Keratinocyte (primary cell): ENCODE measurements around the gene COPZ2. TPM values are rescaled to one million over a fixed set of nuclear protein-coding genes. Genes with fewer than 3 reads are reported as not detected.

Experiments used
- DNase-seq: peaks from one replicate; pipeline ENCODE4 v3.0.0-alpha.2; 2011; ENCODE audit warnings: low read depth, missing footprints, low spot score
- FAIRE-seq: peaks from 2 replicates; lab custom pipeline; 2011; peaks lifted over from hg19 to GRCh38; lab: Jason Lieb, UNC
- H2AFZ ChIP-seq: 2 replicates; pipeline ENCODE4 v1.6.0; 2012; ENCODE audit warnings: low read length, control low read depth, inconsistent platforms; ENCODE audit not compliant: control insufficient read depth
- H3K27ac ChIP-seq: 2 replicates; pipeline ENCODE4 v1.5.1; 2011; ENCODE audit warnings: low read length; ENCODE audit not compliant: control insufficient read depth, insufficient read depth
- H3K27me3 ChIP-seq: 3 replicates; pipeline ENCODE4 v1.6.0; 2011; ENCODE audit warnings: low read length; ENCODE audit not compliant: control insufficient read depth, insufficient read depth; ENCODE audit errors: extremely low read depth
- H3K36me3 ChIP-seq, 2 experiments: 2 replicates in 1 of 2; 3 replicates in 1 of 2; pipeline ENCODE4 v1.5.1; 2011; ENCODE audit warnings: low read length in 2 of 2, mild to moderate bottlenecking in 1 of 2; ENCODE audit not compliant: control insufficient read depth in 2 of 2, insufficient read depth in 2 of 2; ENCODE audit errors: extremely low read depth in 1 of 2
- H3K4me1 ChIP-seq: 3 replicates; pipeline ENCODE4 v1.5.1; 2011; ENCODE audit warnings: low read length; ENCODE audit not compliant: control insufficient read depth, insufficient read depth; ENCODE audit errors: extremely low read depth
- H3K4me2 ChIP-seq: 3 replicates; pipeline ENCODE4 v1.6.0; 2011; ENCODE audit warnings: low read depth, low read length; ENCODE audit not compliant: control insufficient read depth, insufficient read depth; ENCODE audit errors: extremely low read depth
- H3K4me3 ChIP-seq, 3 experiments: fragments of 200-600 bp in 1 of 3; sonication (generic) in 1 of 3; 2 replicates in 2 of 3; 3 replicates in 1 of 3; pipeline ENCODE4 v1.5.1; 2011 to 2016; ENCODE audit warnings: low read length in 3 of 3, mild to moderate bottlenecking in 3 of 3, control low read depth in 2 of 3, inconsistent platforms in 1 of 3, low read depth in 1 of 3, mixed read lengths in 1 of 3, mixed run types in 1 of 3, moderate library complexity in 1 of 3; ENCODE audit not compliant: control insufficient read depth in 2 of 3, insufficient read depth in 2 of 3; ENCODE audit errors: extremely low read depth in 1 of 3
- H3K79me2 ChIP-seq: 2 replicates; pipeline ENCODE4 v1.6.0; 2012; ENCODE audit warnings: low read length; ENCODE audit not compliant: control insufficient read depth, insufficient read depth
- H3K9ac ChIP-seq: 3 replicates; pipeline ENCODE4 v1.6.0; 2011; ENCODE audit warnings: low read length; ENCODE audit not compliant: control insufficient read depth, insufficient read depth; ENCODE audit errors: extremely low read depth
- H3K9me1 ChIP-seq: 3 replicates; pipeline ENCODE4 v1.6.0; 2011; ENCODE audit warnings: low read length; ENCODE audit not compliant: control insufficient read depth, insufficient read depth; ENCODE audit errors: extremely low read depth
- H3K9me3 ChIP-seq: 2 replicates; pipeline ENCODE4 v1.5.1; 2012; ENCODE audit warnings: low read depth, low read length; ENCODE audit not compliant: control insufficient read depth
- H4K20me1 ChIP-seq: 3 replicates; pipeline ENCODE4 v1.6.0; 2011; ENCODE audit warnings: low read length; ENCODE audit not compliant: control insufficient read depth, insufficient read depth; ENCODE audit errors: extremely low read depth
- CTCF ChIP-seq, 3 experiments: IDR thresholded peaks in 1 of 3; conservative IDR thresholded peaks in 1 of 3; optimal IDR thresholded peaks in 1 of 3; 2 replicates in 2 of 3; 3 replicates in 1 of 3; pipeline versions ENCODE3 to v1.5.1; 2011; ENCODE audit warnings: low read length in 3 of 3, mild to moderate bottlenecking in 3 of 3, moderate library complexity in 2 of 3, control low read depth in 1 of 3, inconsistent platforms in 1 of 3; ENCODE audit not compliant: insufficient read depth in 2 of 3; ENCODE audit errors: extremely low read depth in 1 of 3
- EZH2 ChIP-seq: IDR thresholded peaks from one replicate; pipeline ENCODE4 v1.6.1; 2012; ENCODE audit warnings: inconsistent platforms, mild to moderate bottlenecking, low read length, moderate library complexity
- dilution Hi-C: fragments of 300-500 bp; cut with MboI; formaldehyde crosslinking; loops from one replicate; pipeline ENCODE4 v1.7.0; 2020; ENCODE audit warnings: low sequenced_read_pairs; ENCODE audit not compliant: extremely low pct_ligation_motif_present
- polyA plus RNA-seq, 5 experiments: library from polyadenylated mRNA; depleted of rRNA in 3 of 5; stranded (reverse) in 3 of 5; stranded (forward) in 1 of 5; unstranded in 1 of 5; fragments of >200 nt; gene quantifications; 1 replicate in 1 of 5; 2 replicates in 3 of 5; 3 replicates in 1 of 5; pipeline versions ENCODE4 v1.2.1 to v1.2.3, GENCODE V29; 2011 to 2012; ENCODE audit warnings: missing spikeins in 2 of 5, low read depth in 1 of 5, low replicate concordance in 1 of 5

The COPZ2 gene
- polyA plus RNA-seq, 1 donor (not counting 4 experiments of a cell fraction or from before 2014, with no cell fraction given), result 11.1 TPM

- FAIRE-seq (no peak), DNase-seq (no peak)
- no peaks in the 10 kb centered on the region for H3K4me1 ChIP-seq
- H3K36me3 ChIP-seq, result no peaks in the 10 kb centered on the region
- dilution Hi-C loops, result no loop called here
- no peak overlapping the region for H3K4me2 ChIP-seq
- H3K4me3 ChIP-seq, result no peak overlapping the region
- no peak overlapping the region for H3K27ac ChIP-seq
- no peak overlapping the region for H3K9ac ChIP-seq
- H3K27me3 ChIP-seq, result no peaks in the 10 kb centered on the region
- H2AFZ ChIP-seq, result no peak overlapping the region
- H3K9me1 ChIP-seq, result no peaks in the 10 kb centered on the region
- TF ChIP-seq EZH2, result no peak
- no peak for TF ChIP-seq CTCF (optimal IDR thresholded peaks at IDR 0.05 in 1 of 3, IDR thresholded peaks at IDR 0.05 in 1 of 3, conservative IDR thresholded peaks at IDR 0.05 in 1 of 3; ENCODE audit: extremely low read depth in 1 of 3, insufficient read depth in 2 of 3, low read length in 3 of 3)
- H4K20me1 ChIP-seq, result no peaks in the 10 kb centered on the region
- no peaks in the 10 kb centered on the region for H3K79me2 ChIP-seq
- H3K9me3 ChIP-seq, result no peaks in the 10 kb centered on the region
Measured at GRCh38 chr17:47993031-47993564, 44.5 kb downstream of the COPZ2 start.

DNA sequence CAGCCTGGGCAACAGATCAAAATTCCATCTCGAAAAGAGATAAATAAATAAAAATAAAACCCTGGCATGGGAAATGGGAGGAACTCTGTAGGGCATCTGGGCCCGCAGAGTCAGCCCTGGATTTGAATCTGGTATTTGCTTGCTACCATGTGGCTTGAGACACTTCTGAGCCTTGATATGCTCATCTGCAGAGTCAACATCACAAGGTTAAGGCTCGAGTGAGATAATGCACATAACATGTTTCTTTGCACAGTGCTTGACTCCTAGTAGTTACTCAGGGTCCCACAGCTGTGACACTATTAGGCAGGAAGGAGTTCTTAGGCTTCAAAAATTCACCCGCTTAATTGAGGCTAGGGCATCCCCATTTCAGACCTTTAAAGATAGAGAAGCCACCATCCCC lies 45.4 kb downstream of the COPZ2 start:
- H3K36me3 ChIP-seq, result no peaks in the 10 kb centered on the region
- H3K9me3 ChIP-seq, result no peaks in the 10 kb centered on the region
- no peaks in the 10 kb centered on the region for H3K27me3 ChIP-seq
- no peak overlapping the region for H3K27ac ChIP-seq
- FAIRE-seq, result no peak
- H2AFZ ChIP-seq, result no peak overlapping the region
- TF ChIP-seq EZH2 (no peak), CTCF (optimal IDR thresholded peaks at IDR 0.05 in 1 of 3, IDR thresholded peaks at IDR 0.05 in 1 of 3, conservative IDR thresholded peaks at IDR 0.05 in 1 of 3; ENCODE audit: extremely low read depth in 1 of 3, insufficient read depth in 2 of 3, low read length in 3 of 3) (no peak)
- no peaks in the 10 kb centered on the region for H4K20me1 ChIP-seq
- H3K4me3 ChIP-seq, result no peak overlapping the region
- H3K9me1 ChIP-seq, result no peaks in the 10 kb centered on the region
- dilution Hi-C loops, result no loop called here
- no peak for DNase-seq
- no peak overlapping the region for H3K4me2 ChIP-seq
- H3K79me2 ChIP-seq, result no peaks in the 10 kb centered on the region
- no peak overlapping the region for H3K9ac ChIP-seq
- no peaks in the 10 kb centered on the region for H3K4me1 ChIP-seq
